HG03159 (cell line): Measurements from ENCODE around the gene CMIP.

ENCODE experiments used
- ATAC-seq: cut with Tn5 transposase; IDR thresholded peaks from one replicate; pipeline ENCODE4 v1.9.1; 2021; ENCODE audit warnings: mild to moderate bottlenecking, moderate library complexity; ENCODE audit not compliant: unreplicated experiment

The CMIP gene

GRCh38 chr16:81526935-81527334, 82.3 kb downstream of the CMIP start:
- no peak for ATAC-seq

- ATAC-seq, result no peak
These were observed 83.0 kb downstream of the CMIP start for GRCh38 chr16:81527477-81528178.

- ATAC-seq, result no peak
These were observed 83.6 kb downstream of the CMIP start for GRCh38 chr16:81528256-81528655.

GRCh38 chr16:81530296-81530721, 85.7 kb downstream of the CMIP start:
- ATAC-seq, result no peak

- ATAC-seq, result no peak
These were observed 86.2 kb downstream of the CMIP start for GRCh38 chr16:81530814-81531213.

GRCh38 chr16:81531419-81531821, 86.8 kb downstream of the CMIP start:
- ATAC-seq, result no peak

- ATAC-seq, result no peak
These were observed 88.0 kb downstream of the CMIP start for GRCh38 chr16:81532491-81533174.

- no peak for ATAC-seq
These were observed 88.5 kb downstream of the CMIP start for GRCh38 chr16:81533175-81533507.

- ATAC-seq, result no peak
These were observed 91.2 kb downstream of the CMIP start for GRCh38 chr16:81535679-81536360.

- ATAC-seq, result no peak
These were observed 92.0 kb downstream of the CMIP start for GRCh38 chr16:81536648-81537047.

GRCh38 chr16:81537721-81538561, 93.3 kb downstream of the CMIP start:
- ATAC-seq, result no peak

GRCh38 chr16:81539009-81539758, 94.6 kb downstream of the CMIP start:
- no peak for ATAC-seq

GRCh38 chr16:81539759-81540472, 95.3 kb downstream of the CMIP start:
- no peak for ATAC-seq

GRCh38 chr16:81541314-81541713, 96.7 kb downstream of the CMIP start:
- ATAC-seq, result no peak

- ATAC-seq, result no peak
These were observed 98.3 kb downstream of the CMIP start for GRCh38 chr16:81542609-81543570.

GRCh38 chr16:81543571-81543970, 99.0 kb downstream of the CMIP start:
- ATAC-seq, result no peak

- ATAC-seq, result no peak
These were observed 99.7 kb downstream of the CMIP start for GRCh38 chr16:81544261-81544660.

- ATAC-seq, result no peak
These were observed 100.2 kb downstream of the CMIP start for GRCh38 chr16:81544700-81545271.
